GM12864 (cell line): ENCODE data around the gene DSCAML1.

ENCODE experiments used
- DNase-seq: peaks from one replicate; pipeline ENCODE4 v3.0.0-alpha.2; 2011; ENCODE audit warnings: low read depth
- H3K4me3 ChIP-seq: 2 replicates; pipeline ENCODE4 v1.5.1; 2011; ENCODE audit warnings: mild to moderate bottlenecking, low read depth, low read length, control low read depth
- CTCF ChIP-seq: IDR thresholded peaks from 2 replicates; pipeline ENCODE4 v1.5.1; 2011; ENCODE audit warnings: low read depth, mild to moderate bottlenecking, moderate library complexity, low read length, control low read depth, inconsistent platforms; ENCODE audit errors: missing control alignments

DSCAML1 gene

DNA sequence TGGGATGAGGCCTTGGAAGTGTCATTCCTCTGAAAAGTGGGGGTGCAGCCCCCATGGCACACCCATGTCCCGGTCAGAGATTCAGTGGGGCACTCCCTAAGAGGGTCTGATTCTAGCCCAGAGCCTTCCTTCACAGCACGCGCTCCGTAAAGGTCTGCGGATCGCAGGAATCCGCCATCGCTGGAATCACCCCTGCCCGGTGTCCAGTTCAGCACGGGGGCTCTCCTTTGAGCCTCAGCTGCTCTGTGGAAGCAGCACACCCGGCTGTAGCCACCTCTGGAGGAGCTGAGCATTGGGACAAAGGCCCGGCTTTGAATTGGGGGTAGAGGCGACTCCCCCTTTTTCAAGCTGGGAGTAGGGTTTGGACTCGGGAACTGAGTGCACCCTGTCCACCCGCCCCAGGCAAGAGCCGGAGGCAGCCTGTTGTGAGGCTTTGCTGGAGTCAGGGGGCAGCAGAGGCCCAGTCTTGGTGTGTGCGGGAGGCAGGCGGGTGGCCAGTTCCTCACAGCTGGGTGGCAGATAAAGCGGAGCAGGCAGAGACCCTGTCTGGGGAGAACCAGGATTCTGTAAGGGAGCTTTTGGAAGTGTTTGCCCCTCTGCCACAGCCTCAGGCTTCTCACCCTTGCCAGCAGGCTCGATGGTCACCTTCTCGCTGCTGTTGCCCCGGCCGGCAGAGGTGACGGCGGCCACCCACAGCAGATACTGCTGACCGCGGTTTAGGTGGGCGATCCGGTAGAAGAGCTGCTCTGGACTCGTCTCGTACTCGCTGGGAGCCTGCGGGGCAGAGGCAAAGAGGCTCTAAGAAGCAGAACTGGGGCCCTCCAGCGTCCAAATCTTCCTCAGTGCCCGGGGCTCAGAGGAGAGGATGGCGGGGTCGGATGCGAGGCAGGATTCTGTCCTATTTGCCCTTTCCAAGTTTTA, 353.5 kb downstream of the DSCAML1 start:
- DNase-seq, result no peak
- no peak overlapping the region for H3K4me3 ChIP-seq
- TF ChIP-seq CTCF, result peak; percentile 44

- no peak for DNase-seq
- H3K4me3 ChIP-seq, result no peak overlapping the region
- no peak for TF ChIP-seq CTCF
Observed at GRCh38 chr11:117442869-117443239, 354.2 kb downstream of the DSCAML1 start.

- DNase-seq, result no peak
- no peak for TF ChIP-seq CTCF
- no peak overlapping the region for H3K4me3 ChIP-seq
Observed at GRCh38 chr11:117442049-117442868, 354.8 kb downstream of the DSCAML1 start.

DNA sequence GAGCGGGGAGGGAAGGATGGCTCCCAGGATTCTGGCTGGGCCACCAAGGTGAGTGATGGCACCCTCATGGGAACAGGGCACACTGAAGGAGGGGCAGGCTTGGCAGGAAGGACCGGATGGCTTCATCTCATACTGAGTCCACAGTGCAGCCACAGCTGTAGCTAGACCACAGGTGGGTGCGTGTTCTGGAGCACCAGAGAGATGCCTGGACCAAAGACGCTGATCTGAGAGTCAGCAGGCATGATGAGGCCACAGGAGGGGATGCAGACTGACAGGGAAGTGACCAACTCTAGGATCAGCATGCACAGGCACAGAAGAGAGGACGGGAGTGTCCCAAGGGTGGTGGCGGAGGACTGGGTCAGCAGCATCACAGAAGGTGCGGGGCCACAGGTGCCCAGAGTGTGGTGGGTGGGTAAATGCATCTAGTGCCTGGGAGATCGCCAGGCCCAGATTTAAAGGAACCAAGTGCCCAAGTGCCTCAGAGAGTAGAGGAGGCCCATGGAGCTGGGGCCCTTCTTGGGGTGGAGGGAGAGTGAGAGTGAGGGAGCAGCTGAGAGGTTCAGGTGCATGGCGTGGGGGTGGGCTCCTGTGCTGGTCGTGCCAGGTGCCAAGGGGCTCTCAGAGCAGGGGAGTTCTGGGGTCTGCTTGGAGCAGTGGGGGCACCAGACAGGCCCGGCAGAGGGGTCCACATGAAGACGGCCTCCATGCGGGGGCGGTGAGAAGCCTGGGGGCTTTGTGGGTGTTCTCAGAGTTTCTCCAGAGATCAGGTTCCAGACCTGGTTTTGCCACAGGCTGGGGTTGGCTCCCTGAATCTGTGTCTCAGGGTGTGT, 355.7 kb downstream of the DSCAML1 start:
- no peak for DNase-seq
- TF ChIP-seq CTCF, result no peak
- no peak overlapping the region for H3K4me3 ChIP-seq

DNA sequence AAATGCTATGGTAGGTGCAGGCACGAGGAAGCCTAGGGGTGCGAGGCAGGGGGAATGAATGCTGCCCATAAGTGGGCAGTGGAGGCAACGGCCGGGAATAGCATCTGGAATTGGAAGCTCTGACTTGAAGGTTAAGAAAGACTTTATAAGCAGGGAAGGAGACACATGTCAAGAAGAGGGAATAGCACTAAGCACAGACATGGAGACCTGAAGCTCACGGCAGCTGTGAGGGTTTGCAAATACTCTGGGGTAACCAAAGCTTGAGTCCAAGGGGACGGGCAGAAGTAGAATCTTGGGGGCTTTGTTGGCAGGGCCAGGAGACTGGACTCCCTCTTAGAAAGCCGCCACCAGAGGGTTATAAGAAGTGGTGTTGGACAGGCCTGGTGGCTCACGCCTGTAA, 356.8 kb downstream of the DSCAML1 start:
- no peak overlapping the region for H3K4me3 ChIP-seq
- no peak for DNase-seq
- TF ChIP-seq CTCF, result no peak

- H3K4me3 ChIP-seq, result no peak overlapping the region
- no peak for TF ChIP-seq CTCF
- DNase-seq, result no peak
Observed at GRCh38 chr11:117439256-117439655, 357.8 kb downstream of the DSCAML1 start.
